ENCODE results near the gene CPEB3. TPM values are rescaled to one million over a fixed set of nuclear protein-coding genes. Genes with fewer than 3 reads are reported as not detected.
"Not testable (repeated sequence)": the region's sequence is repeated elsewhere in the genome, so short reads cannot be mapped to it uniquely, and the experiment has no call there.

Gene CPEB3
- total RNA-seq, 1 donor from 2014 or later: 3.8 TPM

DNA sequence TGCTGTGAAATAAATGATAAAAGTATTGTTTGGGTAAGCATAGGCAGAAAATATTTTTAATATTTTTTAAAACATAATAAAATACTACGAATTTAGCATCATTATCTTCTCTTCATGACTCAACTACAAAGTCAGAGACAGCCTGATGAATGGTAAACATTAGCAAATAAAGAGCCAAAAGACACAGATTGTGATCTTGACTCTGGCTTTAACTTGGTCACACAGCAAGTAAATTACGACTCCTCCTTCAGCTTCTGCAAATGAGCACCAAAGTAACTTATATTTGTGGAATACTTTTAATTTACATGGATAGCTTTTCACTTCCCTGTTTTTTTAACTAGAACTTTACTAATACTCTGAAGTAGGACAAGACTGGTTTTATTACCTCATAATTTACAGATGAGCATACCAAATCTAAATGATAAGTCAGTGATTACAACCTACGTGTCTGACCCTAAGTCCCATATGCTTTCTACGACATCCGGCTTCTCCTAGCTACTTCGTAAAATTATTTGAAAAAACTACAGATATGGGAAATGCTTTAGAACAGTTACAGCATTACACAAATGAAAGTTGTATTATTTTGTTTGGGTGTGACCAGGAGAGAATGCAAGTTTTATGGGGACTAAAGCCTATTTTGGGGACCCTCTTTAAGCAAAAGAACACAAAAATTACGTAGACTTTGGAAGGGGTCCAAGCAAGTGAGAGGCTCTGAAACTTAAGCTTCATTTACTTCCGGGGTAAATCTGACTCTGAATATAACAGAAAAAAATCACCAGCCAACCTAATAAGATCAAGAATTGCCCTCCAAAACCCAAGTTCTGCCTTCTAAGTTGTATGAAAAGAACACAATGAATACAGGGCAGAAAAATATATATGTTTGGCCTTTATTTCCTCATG lies 133.8 kb downstream of the CPEB3 start:
- intact Hi-C loops (cut with micrococcal nuclease): no loop called here

- intact Hi-C loops (cut with micrococcal nuclease): no loop called here
These were observed 140.1 kb downstream of the CPEB3 start for GRCh38 chr10:92150823-92151222.

- intact Hi-C loops (cut with micrococcal nuclease): no loop called here
These were observed 141.6 kb downstream of the CPEB3 start for GRCh38 chr10:92149261-92149660.

GRCh38 chr10:92146781-92147180 lies 144.1 kb downstream of the CPEB3 start:
- intact Hi-C loops (cut with micrococcal nuclease): no loop called here

DNA sequence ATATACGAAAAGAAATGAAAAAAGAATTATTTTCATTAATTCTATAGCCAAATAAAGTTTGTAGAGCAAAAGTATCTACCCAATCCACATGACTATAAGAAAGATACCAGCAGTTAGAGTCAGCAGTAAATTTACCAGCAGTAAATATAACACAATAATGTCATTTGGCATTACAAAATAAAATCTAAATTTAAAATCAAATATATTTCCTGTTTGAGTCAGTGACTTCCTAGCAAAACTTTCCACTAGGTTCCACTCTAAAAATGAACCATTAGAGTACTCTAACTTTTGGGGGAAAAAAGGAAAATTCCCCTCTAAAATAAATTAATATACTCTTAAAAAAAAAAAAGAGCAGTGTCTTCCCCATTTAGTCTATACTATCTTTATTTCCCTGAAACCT lies 144.8 kb downstream of the CPEB3 start:
- intact Hi-C loops (cut with micrococcal nuclease): no loop called here

- intact Hi-C loops (cut with micrococcal nuclease): no loop called here
These were observed 147.9 kb downstream of the CPEB3 start for GRCh38 chr10:92142949-92143348.

DNA sequence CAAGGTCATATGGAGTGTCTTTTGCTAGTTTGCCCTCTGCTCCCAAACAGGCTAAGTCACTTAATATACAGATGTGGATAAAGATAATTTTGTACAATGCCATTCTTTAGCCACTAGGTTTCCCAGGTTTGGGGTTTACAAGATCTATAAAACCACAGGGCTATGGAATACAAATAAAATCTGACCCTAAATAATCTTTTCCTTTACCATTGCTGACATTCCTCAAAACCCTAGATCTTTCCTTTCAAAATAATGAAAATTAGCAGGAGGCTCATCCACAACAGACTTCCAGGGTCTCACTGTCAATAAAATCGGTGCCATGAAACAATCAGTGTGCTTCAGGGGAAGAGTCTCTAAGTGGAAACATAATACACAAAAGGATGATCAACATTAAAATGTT lies 148.4 kb downstream of the CPEB3 start:
- intact Hi-C loops (cut with micrococcal nuclease): no loop called here

DNA sequence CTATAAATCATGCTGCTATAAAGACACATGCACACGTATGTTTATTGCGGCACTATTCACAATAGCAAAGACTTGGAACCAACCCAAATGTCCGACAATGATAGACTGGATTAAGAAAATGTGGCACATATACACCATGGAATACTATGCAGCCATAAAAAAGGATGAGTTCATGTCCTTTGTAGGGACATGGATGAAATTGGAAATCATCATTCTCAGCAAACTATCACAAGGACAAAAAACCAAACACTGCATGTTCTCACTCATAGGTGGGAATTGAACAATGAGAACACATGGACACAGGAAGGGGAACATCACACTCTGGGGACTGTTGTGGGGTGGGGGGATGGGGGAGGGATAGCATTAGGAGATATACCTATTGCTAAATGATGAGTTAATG lies 149.7 kb downstream of the CPEB3 start:
- intact Hi-C loops (cut with micrococcal nuclease): not testable (repeated sequence)

DNA sequence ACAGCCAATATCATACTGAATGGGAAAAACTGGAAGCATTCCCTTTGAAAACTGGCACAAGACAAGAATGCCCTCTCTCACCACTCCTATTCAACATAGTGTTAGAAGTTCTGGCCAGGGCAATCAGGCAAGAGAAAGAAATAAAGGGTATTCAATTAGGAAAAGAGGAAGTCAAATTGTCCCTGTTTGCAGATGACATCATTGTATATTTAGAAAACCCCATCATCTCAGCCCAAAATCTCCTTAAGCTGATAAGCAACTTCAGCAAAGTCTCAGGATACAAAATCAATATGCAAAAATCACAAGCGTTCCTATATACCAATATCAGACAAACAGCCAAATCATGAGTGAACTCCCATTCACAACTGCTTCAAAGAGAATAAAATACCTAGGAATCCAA lies 156.8 kb downstream of the CPEB3 start:
- intact Hi-C loops (cut with micrococcal nuclease): not testable (repeated sequence)

- intact Hi-C loops (cut with micrococcal nuclease): no loop called here
These were observed 159.5 kb downstream of the CPEB3 start for GRCh38 chr10:92131275-92131820.

DNA sequence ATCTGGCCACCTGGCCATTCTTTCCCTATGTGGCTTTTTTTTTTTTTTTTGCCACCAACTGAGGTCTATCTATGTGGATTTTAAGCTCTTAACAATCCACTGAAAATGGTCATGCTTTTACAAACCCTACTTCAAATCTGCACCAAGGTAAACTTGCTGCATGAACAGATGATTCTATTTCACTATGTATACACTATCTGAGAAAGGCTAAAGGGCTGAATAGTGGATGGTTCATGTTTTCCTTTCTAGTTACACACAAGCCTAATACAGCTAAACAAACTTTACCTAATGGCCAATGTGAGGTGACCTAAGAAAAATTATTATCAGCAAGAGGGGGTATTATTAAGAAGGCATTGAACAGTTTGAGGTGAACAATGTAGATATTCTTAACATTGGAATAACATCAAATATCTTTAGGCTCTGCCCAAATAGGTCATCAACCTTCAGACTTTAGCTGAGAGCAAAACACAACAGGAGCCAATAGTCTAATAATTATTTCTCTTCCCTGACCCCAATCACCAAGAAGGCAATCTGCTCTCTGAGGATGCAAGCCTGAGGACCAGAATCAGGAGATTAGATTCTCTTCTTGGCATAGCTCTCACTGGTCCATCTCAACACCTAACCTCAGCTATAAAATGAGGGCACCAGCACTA lies 160.1 kb downstream of the CPEB3 start:
- intact Hi-C loops (cut with micrococcal nuclease): no loop called here

GRCh38 chr10:92126100-92126650 lies 164.7 kb downstream of the CPEB3 start:
- intact Hi-C loops (cut with micrococcal nuclease): no loop called here

GRCh38 chr10:92125144-92125543 lies 165.7 kb downstream of the CPEB3 start:
- intact Hi-C loops (cut with micrococcal nuclease): no loop called here

DNA sequence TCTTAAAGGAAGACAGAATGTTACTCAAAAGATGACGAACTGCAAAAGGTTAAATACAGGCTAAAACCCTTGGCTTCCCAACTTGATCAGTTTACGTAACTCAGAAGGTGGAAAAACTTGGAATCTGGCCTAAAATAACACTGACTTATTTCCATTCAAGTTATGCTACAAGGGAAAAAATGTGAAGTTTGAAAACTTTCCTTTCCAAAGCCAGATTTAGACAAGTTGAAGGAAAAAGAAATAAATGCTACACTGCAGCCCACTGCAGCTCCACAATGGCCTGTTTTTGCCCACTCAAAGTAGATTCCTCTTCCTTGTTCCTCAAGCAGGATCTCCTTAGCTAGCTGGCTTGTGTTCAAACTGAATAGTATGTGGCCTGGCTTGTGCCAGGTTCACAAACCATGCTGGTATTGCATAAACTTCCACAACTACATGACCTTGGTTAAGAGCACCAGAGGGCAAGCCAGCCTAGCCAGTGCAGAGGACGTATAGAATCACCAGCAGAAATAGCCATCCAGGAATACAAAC lies 166.2 kb downstream of the CPEB3 start:
- intact Hi-C loops (cut with micrococcal nuclease): no loop called here

DNA sequence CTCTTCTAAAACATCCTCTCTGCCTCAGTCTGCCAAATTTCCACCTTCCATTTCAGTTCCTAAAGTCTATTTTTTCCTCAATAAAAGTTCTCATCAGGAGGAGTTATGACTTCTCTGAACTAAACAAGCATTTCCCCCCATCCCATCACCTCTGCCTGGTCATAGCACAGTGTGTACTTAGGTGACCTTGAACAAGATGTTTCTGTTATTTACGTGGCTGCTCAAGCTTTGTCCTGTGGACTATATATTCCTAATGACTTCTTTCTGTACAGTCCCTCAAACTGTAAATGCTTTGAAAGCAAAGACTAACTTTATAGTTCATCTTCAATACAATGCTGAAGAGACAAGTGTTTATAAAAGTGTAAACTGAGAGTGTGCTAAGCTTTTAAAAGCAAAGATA lies 166.9 kb downstream of the CPEB3 start:
- intact Hi-C loops (cut with micrococcal nuclease): no loop called here

DNA sequence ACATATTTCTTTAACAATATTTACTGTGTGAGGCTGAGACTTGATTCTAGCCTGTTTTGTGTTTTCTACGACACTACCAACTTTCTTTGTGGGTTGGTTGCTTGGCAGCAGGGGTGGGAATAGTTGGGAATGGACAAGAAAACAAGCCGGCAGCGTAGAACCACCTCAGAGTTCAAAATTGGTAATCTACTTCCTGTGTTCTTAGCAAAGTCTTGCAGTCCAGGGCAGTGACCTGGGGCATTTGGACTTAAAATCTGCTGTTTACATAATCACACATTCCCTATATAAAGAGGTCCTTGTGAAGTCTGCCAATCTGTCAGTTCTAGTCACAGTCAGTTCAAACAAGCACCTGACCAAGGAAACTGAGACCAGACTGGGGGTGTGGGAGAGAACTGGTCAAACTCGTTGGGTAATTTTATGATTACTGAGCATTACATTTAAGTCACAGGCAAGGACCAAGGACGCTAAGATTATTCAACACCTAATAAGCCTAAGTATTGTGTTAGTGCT lies 167.9 kb downstream of the CPEB3 start:
- intact Hi-C loops (cut with micrococcal nuclease): no loop called here

GRCh38 chr10:92121686-92122492 lies 169.0 kb downstream of the CPEB3 start:
- intact Hi-C loops (cut with micrococcal nuclease): no loop called here

DNA sequence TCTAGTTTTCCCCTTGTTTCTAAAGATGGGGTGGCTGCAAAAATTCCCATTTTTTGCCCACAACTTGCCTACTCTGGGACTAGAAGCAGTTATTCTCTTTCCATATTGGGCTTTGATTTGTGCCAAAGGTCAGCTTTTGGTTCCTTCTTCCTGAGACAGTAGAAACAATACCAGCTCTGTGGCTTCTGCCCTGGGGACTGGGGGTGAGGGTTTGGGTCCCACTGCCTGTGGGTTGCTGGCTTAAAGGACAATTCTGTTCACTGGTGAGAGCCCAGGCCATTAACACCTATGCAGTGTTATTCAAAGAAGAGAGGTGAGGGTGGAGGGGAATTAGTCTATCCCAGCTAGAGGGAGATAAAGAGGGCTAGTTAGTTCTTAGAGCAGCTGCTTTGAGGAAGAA lies 171.5 kb downstream of the CPEB3 start:
- intact Hi-C loops (cut with micrococcal nuclease): no loop called here

DNA sequence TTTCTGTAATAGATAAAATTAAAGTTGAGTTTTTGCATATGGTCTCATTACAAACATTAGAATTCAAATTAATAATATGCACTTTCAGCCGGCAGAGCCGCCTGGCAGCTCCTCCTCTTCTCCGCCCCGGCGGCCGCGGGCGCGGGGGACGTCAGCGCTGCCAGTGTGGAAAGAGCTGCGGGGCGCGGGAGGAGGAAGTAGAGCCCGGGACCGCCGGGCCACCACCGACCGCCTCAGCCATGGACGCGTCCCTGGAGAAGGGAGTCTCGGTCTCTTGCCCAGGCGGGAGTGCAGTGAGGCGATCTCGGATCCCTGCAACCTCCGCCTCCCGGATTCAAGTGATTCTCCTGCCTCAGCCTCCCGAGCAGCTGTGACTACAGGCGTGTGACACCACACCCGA lies 176.0 kb downstream of the CPEB3 start:
- intact Hi-C loops (cut with micrococcal nuclease): not testable (repeated sequence)

GRCh38 chr10:92113911-92114600 lies 176.8 kb downstream of the CPEB3 start:
- intact Hi-C loops (cut with micrococcal nuclease): no loop called here

All from T-helper 1 cell treated with Interleukin-12 subunit alpha and Interleukin-12 subunit beta and Interleukin-4 antibody, amounts not matched to agents 30 ng/mL and 1 ng/mL, for 36 hours (primary cell).